ENCODE measurements around the gene BRME1.

Gene BRME1

DNA sequence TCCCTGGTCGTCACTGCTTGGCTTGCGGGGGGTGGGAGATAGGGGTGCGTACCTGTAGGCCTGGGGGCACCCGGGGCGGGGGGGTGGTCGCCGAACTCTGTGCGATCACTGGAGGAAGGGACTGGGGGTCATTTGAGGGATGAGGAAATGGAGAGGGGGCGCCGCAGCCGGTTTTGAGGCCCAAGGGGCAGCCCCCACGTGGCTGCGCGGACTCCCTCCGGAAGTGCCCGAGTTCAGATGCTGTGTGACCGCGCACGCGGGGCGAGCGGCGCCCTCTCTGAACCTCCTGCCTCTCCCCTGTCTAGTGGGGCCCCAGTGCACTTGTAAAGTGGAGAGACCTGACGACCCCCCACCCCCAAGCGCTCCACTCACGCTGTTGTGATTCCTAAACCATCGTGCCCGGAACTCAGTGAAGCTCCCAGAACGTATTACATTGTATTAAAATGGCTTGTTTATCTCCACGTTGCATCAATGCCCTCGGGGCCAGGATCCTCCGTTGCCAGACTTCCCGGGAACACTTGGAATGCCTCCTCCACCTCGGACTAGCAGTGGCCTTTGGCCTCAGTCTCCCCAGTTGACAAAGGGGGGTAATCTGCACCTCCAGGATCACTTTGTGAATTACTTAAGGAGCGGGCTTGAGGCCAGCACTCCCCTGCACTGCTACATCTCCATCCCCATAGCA lies 31.9 kb downstream of the BRME1 start:
- Histone ChIP-seq H3K4me1 (ENCODE audit: control insufficient read depth, insufficient read depth, low read length) (no peaks in the 10 kb centered on the region), H3K9ac (ENCODE audit: low read depth, low read length) (no peak overlapping the region), H3K36me3 (ENCODE audit: insufficient read depth, low read length) (no peaks in the 10 kb centered on the region), H3K9me3 (replicated peaks; ENCODE audit: low read length) (no peaks in the 10 kb centered on the region), H3K27me3 (ENCODE audit: control insufficient read depth, insufficient read depth, low read length) (no peaks in the 10 kb centered on the region), H3K4me3 (ENCODE audit: low read length) (no peak overlapping the region), H3K4me2 (ENCODE audit: low read length) (no peak overlapping the region)

- no peaks in the 10 kb centered on the region for H3K27me3 ChIP-seq (ENCODE audit: control insufficient read depth, insufficient read depth, low read length)
- H3K4me1 ChIP-seq (ENCODE audit: control insufficient read depth, insufficient read depth, low read length) = no peaks in the 10 kb centered on the region
- H3K9me3 ChIP-seq (replicated peaks; ENCODE audit: low read length) = no peaks in the 10 kb centered on the region
- no peaks in the 10 kb centered on the region for H3K36me3 ChIP-seq (ENCODE audit: insufficient read depth, low read length)
- H3K4me2 ChIP-seq (ENCODE audit: low read length) = peak overlapping the region; percentile 59
- no peak overlapping the region for H3K9ac ChIP-seq (ENCODE audit: low read depth, low read length)
- H3K4me3 ChIP-seq (ENCODE audit: low read length) = peak overlapping the region; percentile 32
These were observed 33.1 kb downstream of the BRME1 start for GRCh38 chr19:13872695-13873389.

- Histone ChIP-seq H3K36me3 (ENCODE audit: insufficient read depth, low read length) (no peaks in the 10 kb centered on the region), H3K9me3 (replicated peaks; ENCODE audit: low read length) (no peaks in the 10 kb centered on the region), H3K27me3 (ENCODE audit: control insufficient read depth, insufficient read depth, low read length) (no peaks in the 10 kb centered on the region), H3K4me3 (ENCODE audit: low read length) (no peak overlapping the region), H3K9ac (ENCODE audit: low read depth, low read length) (no peak overlapping the region), H3K4me2 (ENCODE audit: low read length) (no peak overlapping the region), H3K4me1 (ENCODE audit: control insufficient read depth, insufficient read depth, low read length) (no peaks in the 10 kb centered on the region)
These were observed 33.6 kb downstream of the BRME1 start for GRCh38 chr19:13872339-13872694.

- Histone ChIP-seq H3K4me2 (ENCODE audit: low read length) (no peak overlapping the region), H3K27me3 (ENCODE audit: control insufficient read depth, insufficient read depth, low read length) (no peaks in the 10 kb centered on the region), H3K9ac (ENCODE audit: low read depth, low read length) (no peak overlapping the region)
These were observed 35.0 kb downstream of the BRME1 start for GRCh38 chr19:13870873-13871272.

DNA sequence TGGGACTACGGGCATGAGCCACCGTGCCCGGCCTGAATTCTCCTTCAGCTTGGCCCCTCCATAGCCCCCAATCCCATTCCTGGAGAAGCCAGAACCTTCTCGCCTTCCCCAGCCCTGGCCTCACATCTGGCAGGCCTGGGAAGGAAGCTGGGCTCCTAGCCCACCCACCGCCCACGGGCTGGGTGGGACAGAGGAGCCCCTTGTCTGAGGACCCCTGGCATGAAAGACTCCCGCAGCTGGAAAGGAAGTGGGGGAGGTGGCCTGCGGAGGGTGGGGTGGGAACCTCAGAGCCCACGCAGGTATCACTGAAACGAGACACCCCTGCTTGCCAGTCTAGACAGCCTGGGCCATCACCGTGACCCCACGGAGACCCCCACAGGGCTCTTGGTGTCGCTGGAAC lies 36.6 kb downstream of the BRME1 start:
- no peak overlapping the region for H3K4me2 ChIP-seq (ENCODE audit: low read length)
- H3K4me3 ChIP-seq (ENCODE audit: low read length) = no peak overlapping the region
- H3K36me3 ChIP-seq (ENCODE audit: insufficient read depth, low read length) = no peaks in the 10 kb centered on the region
- peaks cover 15% of the 10 kb centered on the region for H3K4me1 ChIP-seq (ENCODE audit: control insufficient read depth, insufficient read depth, low read length)
- H3K9ac ChIP-seq (ENCODE audit: low read depth, low read length) = no peak overlapping the region
- H3K9me3 ChIP-seq (replicated peaks; ENCODE audit: low read length) = no peaks in the 10 kb centered on the region
- H3K27me3 ChIP-seq (ENCODE audit: control insufficient read depth, insufficient read depth, low read length) = no peaks in the 10 kb centered on the region

More at GRCh38 chr19:13870873-13871272, 35.0 kb downstream of the BRME1 start:
- no peak overlapping the region for H3K4me3 ChIP-seq (ENCODE audit: low read length)
- no peaks in the 10 kb centered on the region for H3K9me3 ChIP-seq (replicated peaks; ENCODE audit: low read length)
- peaks cover 8% of the 10 kb centered on the region for H3K4me1 ChIP-seq (ENCODE audit: control insufficient read depth, insufficient read depth, low read length)
- no peaks in the 10 kb centered on the region for H3K36me3 ChIP-seq (ENCODE audit: insufficient read depth, low read length)

GRCh38 chr19:13868663-13869062 lies 37.3 kb downstream of the BRME1 start:
- peaks cover 19% of the 10 kb centered on the region for H3K4me1 ChIP-seq (ENCODE audit: control insufficient read depth, insufficient read depth, low read length)
- H3K9me3 ChIP-seq (replicated peaks; ENCODE audit: low read length) = no peaks in the 10 kb centered on the region
- no peak overlapping the region for H3K9ac ChIP-seq (ENCODE audit: low read depth, low read length)
- no peaks in the 10 kb centered on the region for H3K36me3 ChIP-seq (ENCODE audit: insufficient read depth, low read length)
- H3K27me3 ChIP-seq (ENCODE audit: control insufficient read depth, insufficient read depth, low read length) = no peaks in the 10 kb centered on the region
- H3K4me2 ChIP-seq (ENCODE audit: low read length) = no peak overlapping the region
- H3K4me3 ChIP-seq (ENCODE audit: low read length) = no peak overlapping the region

GRCh38 chr19:13866463-13867046 lies 39.4 kb downstream of the BRME1 start:
- H3K9ac ChIP-seq (ENCODE audit: low read depth, low read length) = peak overlapping the region; percentile 83
- peak overlapping the region; percentile 83 for H3K4me3 ChIP-seq (ENCODE audit: low read length)

GRCh38 chr19:13865571-13866462 lies 40.1 kb downstream of the BRME1 start:
- peaks cover 32% of the 10 kb centered on the region for H3K4me1 ChIP-seq (ENCODE audit: control insufficient read depth, insufficient read depth, low read length)
- no peaks in the 10 kb centered on the region for H3K27me3 ChIP-seq (ENCODE audit: control insufficient read depth, insufficient read depth, low read length)
- peak overlapping the region; percentile 83 for H3K4me3 ChIP-seq (ENCODE audit: low read length)
- H3K9me3 ChIP-seq (replicated peaks; ENCODE audit: low read length) = no peaks in the 10 kb centered on the region
- peak overlapping the region; percentile 83 for H3K9ac ChIP-seq (ENCODE audit: low read depth, low read length)
- H3K36me3 ChIP-seq (ENCODE audit: insufficient read depth, low read length) = no peaks in the 10 kb centered on the region
- peak overlapping the region; percentile 96 for H3K4me2 ChIP-seq (ENCODE audit: low read length)

More at GRCh38 chr19:13866463-13867046, 39.4 kb downstream of the BRME1 start:
- Histone ChIP-seq H3K4me2 (ENCODE audit: low read length) (peak overlapping the region; percentile 96), H3K36me3 (ENCODE audit: insufficient read depth, low read length) (no peaks in the 10 kb centered on the region), H3K27me3 (ENCODE audit: control insufficient read depth, insufficient read depth, low read length) (no peaks in the 10 kb centered on the region), H3K4me1 (ENCODE audit: control insufficient read depth, insufficient read depth, low read length) (peaks cover 24% of the 10 kb centered on the region), H3K9me3 (replicated peaks; ENCODE audit: low read length) (no peaks in the 10 kb centered on the region)

- no peaks in the 10 kb centered on the region for H3K36me3 ChIP-seq (ENCODE audit: insufficient read depth, low read length)
- H3K27me3 ChIP-seq (ENCODE audit: control insufficient read depth, insufficient read depth, low read length) = no peaks in the 10 kb centered on the region
- peak overlapping the region; percentile 83 for H3K9ac ChIP-seq (ENCODE audit: low read depth, low read length)
- H3K4me2 ChIP-seq (ENCODE audit: low read length) = peak overlapping the region; percentile 96
- peak overlapping the region; percentile 83 for H3K4me3 ChIP-seq (ENCODE audit: low read length)
- no peaks in the 10 kb centered on the region for H3K9me3 ChIP-seq (replicated peaks; ENCODE audit: low read length)
- H3K4me1 ChIP-seq (ENCODE audit: control insufficient read depth, insufficient read depth, low read length) = peaks cover 32% of the 10 kb centered on the region
These were observed 41.0 kb downstream of the BRME1 start for GRCh38 chr19:13864667-13865570.

GRCh38 chr19:13864046-13864666 lies 41.8 kb downstream of the BRME1 start:
- no peak overlapping the region for H3K4me3 ChIP-seq (ENCODE audit: low read length)
- H3K36me3 ChIP-seq (ENCODE audit: insufficient read depth, low read length) = no peaks in the 10 kb centered on the region
- no peak overlapping the region for H3K9ac ChIP-seq (ENCODE audit: low read depth, low read length)
- H3K4me2 ChIP-seq (ENCODE audit: low read length) = peak overlapping the region; percentile 62
- H3K9me3 ChIP-seq (replicated peaks; ENCODE audit: low read length) = no peaks in the 10 kb centered on the region
- peaks cover 32% of the 10 kb centered on the region for H3K4me1 ChIP-seq (ENCODE audit: control insufficient read depth, insufficient read depth, low read length)
- no peaks in the 10 kb centered on the region for H3K27me3 ChIP-seq (ENCODE audit: control insufficient read depth, insufficient read depth, low read length)

All from skeletal muscle satellite cell (primary cell).